Loucy (cell line): ENCODE data around the gene CASZ1.

Experiments
- H2AFZ ChIP-seq: fragments of 200-600 bp; sonication (generic); 2 replicates; pipeline ENCODE4 v1.6.0; 2016; ENCODE audit warnings: antibody characterized with exemption, mild to moderate bottlenecking, low read length, moderate library complexity
- H3F3A ChIP-seq: fragments of 200-600 bp; 2 replicates; pipeline ENCODE4 v1.6.0; 2016; ENCODE audit warnings: antibody characterized with exemption, low read depth, mild to moderate bottlenecking
- H3K27me3 ChIP-seq: fragments of 200-600 bp; sonication (generic); 2 replicates; pipeline ENCODE4 v1.6.1; 2014; ENCODE audit warnings: low read length, mild to moderate bottlenecking; ENCODE audit not compliant: insufficient read depth, poor library complexity, severe bottlenecking
- H3K36me3 ChIP-seq: fragments of 200-600 bp; sonication (generic); 2 replicates; pipeline ENCODE4 v1.6.1; 2016; ENCODE audit warnings: low read length; ENCODE audit not compliant: insufficient read depth
- H3K4me1 ChIP-seq: fragments of 200-600 bp; sonication (generic); 2 replicates; pipeline ENCODE4 v1.5.1; 2014; ENCODE audit warnings: low read length, mild to moderate bottlenecking; ENCODE audit not compliant: insufficient read depth, poor library complexity, severe bottlenecking
- H3K4me2 ChIP-seq: fragments of 200-600 bp; sonication (generic); 2 replicates; pipeline ENCODE4 v1.6.0; 2014; ENCODE audit warnings: antibody characterized with exemption, low read length, low read depth, mild to moderate bottlenecking; ENCODE audit not compliant: poor library complexity, severe bottlenecking
- H3K4me3 ChIP-seq: fragments of 200-600 bp; sonication (generic); 2 replicates; pipeline ENCODE4 v1.5.1; 2014; ENCODE audit warnings: low read length, mild to moderate bottlenecking, mixed read lengths; ENCODE audit not compliant: poor library complexity, severe bottlenecking
- H3K79me2 ChIP-seq: fragments of 200-600 bp; sonication (generic); 2 replicates; pipeline ENCODE4 v1.6.1; 2014; ENCODE audit warnings: low read length; ENCODE audit not compliant: insufficient read depth
- H3K9ac ChIP-seq: fragments of 200-600 bp; sonication (generic); 2 replicates; pipeline ENCODE4 v1.6.0; 2014; ENCODE audit warnings: mild to moderate bottlenecking, low read depth, low read length, moderate library complexity; ENCODE audit not compliant: poor library complexity, severe bottlenecking
- H3K9me2 ChIP-seq: fragments of 200-600 bp; sonication (generic); replicated peaks from 2 replicates; pipeline ENCODE4 v1.6.1; 2016; ENCODE audit warnings: low read depth, low read length, mixed read lengths
- H3K9me3 ChIP-seq: fragments of 200-600 bp; sonication (generic); 2 replicates; pipeline ENCODE4 v1.6.1; 2014; ENCODE audit warnings: mild to moderate bottlenecking, antibody characterized with exemption, low read length, low read depth; ENCODE audit not compliant: insufficient read depth
- H4K20me1 ChIP-seq: fragments of 200-600 bp; sonication (generic); 2 replicates; pipeline ENCODE4 v1.6.0; 2014; ENCODE audit warnings: antibody characterized with exemption, low read length, mild to moderate bottlenecking; ENCODE audit not compliant: insufficient read depth, poor library complexity, severe bottlenecking
- EZH2phosphoT487 ChIP-seq: fragments of 200-600 bp; IDR thresholded peaks from 2 replicates; pipeline ENCODE4 v1.6.1; 2018; ENCODE audit warnings: antibody characterized with exemption, mild to moderate bottlenecking, moderate library complexity, borderline replicate concordance
- TF ChIP-seq, protein P1 (sequence below): fragments of 200-600 bp; sonication (generic); conservative IDR thresholded peaks from 2 replicates; pipeline ENCODE4 v1.5.1; 2014; ENCODE audit warnings: mild to moderate bottlenecking, antibody characterized with exemption, low read length

CASZ1 gene

GRCh38 chr1:10625554-10625953, 170.9 kb downstream of the CASZ1 start:
- Histone ChIP-seq H3K79me2 (no peaks in the 10 kb centered on the region), H3K9me3 (no peaks in the 10 kb centered on the region), H3K4me3 (no peak overlapping the region), H3K4me2 (no peak overlapping the region), H3F3A (no peaks in the 10 kb centered on the region), H3K4me1 (peaks cover 1% of the 10 kb centered on the region), H3K36me3 (peaks cover 37% of the 10 kb centered on the region; the same call in 1 of the 2 replicates), H4K20me1 (no peaks in the 10 kb centered on the region), H3K9me2 (no peaks in the 10 kb centered on the region), H3K27me3 (no peaks in the 10 kb centered on the region), H2AFZ (no peak overlapping the region), H3K9ac (no peak overlapping the region)
- no peak for TF ChIP-seq EZH2phosphoT487
- TF ChIP-seq, protein P1, sequence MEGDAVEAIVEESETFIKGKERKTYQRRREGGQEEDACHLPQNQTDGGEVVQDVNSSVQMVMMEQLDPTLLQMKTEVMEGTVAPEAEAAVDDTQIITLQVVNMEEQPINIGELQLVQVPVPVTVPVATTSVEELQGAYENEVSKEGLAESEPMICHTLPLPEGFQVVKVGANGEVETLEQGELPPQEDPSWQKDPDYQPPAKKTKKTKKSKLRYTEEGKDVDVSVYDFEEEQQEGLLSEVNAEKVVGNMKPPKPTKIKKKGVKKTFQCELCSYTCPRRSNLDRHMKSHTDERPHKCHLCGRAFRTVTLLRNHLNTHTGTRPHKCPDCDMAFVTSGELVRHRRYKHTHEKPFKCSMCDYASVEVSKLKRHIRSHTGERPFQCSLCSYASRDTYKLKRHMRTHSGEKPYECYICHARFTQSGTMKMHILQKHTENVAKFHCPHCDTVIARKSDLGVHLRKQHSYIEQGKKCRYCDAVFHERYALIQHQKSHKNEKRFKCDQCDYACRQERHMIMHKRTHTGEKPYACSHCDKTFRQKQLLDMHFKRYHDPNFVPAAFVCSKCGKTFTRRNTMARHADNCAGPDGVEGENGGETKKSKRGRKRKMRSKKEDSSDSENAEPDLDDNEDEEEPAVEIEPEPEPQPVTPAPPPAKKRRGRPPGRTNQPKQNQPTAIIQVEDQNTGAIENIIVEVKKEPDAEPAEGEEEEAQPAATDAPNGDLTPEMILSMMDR: no peak

DNA sequence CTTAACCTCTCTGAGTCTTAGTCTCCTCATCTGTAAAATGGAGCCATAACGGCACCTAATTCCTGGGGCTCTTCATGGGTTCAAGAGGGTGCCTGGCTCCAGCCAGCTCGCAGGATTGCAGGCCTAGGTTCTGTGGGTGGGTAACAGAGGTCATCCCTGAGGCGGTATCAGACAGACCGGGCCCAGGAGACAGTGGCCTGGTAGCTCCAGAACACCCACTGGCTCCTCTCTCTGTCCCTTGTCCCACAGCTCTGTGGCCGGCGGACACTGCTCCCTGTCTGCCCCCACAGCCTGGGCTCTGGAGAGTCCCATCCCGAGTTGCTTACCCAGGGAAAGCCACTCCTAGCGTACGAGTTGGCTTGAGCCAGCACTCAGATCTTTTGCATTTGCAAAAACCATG, 171.4 kb downstream of the CASZ1 start:
- H3K9ac ChIP-seq: no peak overlapping the region
- no peak overlapping the region for H2AFZ ChIP-seq
- no peaks in the 10 kb centered on the region for H3K79me2 ChIP-seq
- peaks cover 37% of the 10 kb centered on the region; the same call in 1 of the 2 replicates for H3K36me3 ChIP-seq
- H3K27me3 ChIP-seq: no peaks in the 10 kb centered on the region
- H3K4me2 ChIP-seq: no peak overlapping the region
- H3K4me3 ChIP-seq: no peak overlapping the region
- no peaks in the 10 kb centered on the region for H3K9me3 ChIP-seq
- H3K4me1 ChIP-seq: no peaks in the 10 kb centered on the region
- no peaks in the 10 kb centered on the region for H4K20me1 ChIP-seq
- no peaks in the 10 kb centered on the region for H3K9me2 ChIP-seq
- TF ChIP-seq, protein P1: no peak
- TF ChIP-seq EZH2phosphoT487: no peak
- no peaks in the 10 kb centered on the region for H3F3A ChIP-seq

- no peaks in the 10 kb centered on the region for H3F3A ChIP-seq
- H3K79me2 ChIP-seq: no peaks in the 10 kb centered on the region
- H3K4me1 ChIP-seq: no peaks in the 10 kb centered on the region
- TF ChIP-seq EZH2phosphoT487: no peak
- TF ChIP-seq, protein P1: no peak
- H3K27me3 ChIP-seq: no peaks in the 10 kb centered on the region
- H3K9me3 ChIP-seq: no peaks in the 10 kb centered on the region
- H3K4me2 ChIP-seq: no peak overlapping the region
- H3K9ac ChIP-seq: no peak overlapping the region
- H3K36me3 ChIP-seq: peaks cover 34% of the 10 kb centered on the region; the same call in 1 of the 2 replicates
- H3K4me3 ChIP-seq: no peak overlapping the region
- no peaks in the 10 kb centered on the region for H4K20me1 ChIP-seq
- H3K9me2 ChIP-seq: no peaks in the 10 kb centered on the region
- H2AFZ ChIP-seq: no peak overlapping the region
Measured at GRCh38 chr1:10624256-10625050, 172.0 kb downstream of the CASZ1 start.
